GM23338 (cell line): ENCODE data around the gene FUZ. TPM values are rescaled to one million over a fixed set of nuclear protein-coding genes. Genes with fewer than 3 reads are reported as not detected.

ENCODE experiments used
- ATAC-seq: fragments of 200-7000 bp; cut with Tn5 transposase; 3 replicates; pipeline ENCODE4 v1.9.1; 2020
- DNase-seq: peaks from one replicate; pipeline ENCODE4 v3.0.0-alpha.2; 2015; ENCODE audit warnings: low spot score
- H2AFZ ChIP-seq: fragments of 200-600 bp; sonication (generic); 2 replicates; pipeline ENCODE4 v1.8.0; 2016; ENCODE audit warnings: antibody characterized with exemption, mild to moderate bottlenecking, moderate library complexity
- H3F3A ChIP-seq: fragments of 200-600 bp; sonication (generic); replicated peaks from 2 replicates; pipeline ENCODE4 v1.8.0; 2017; ENCODE audit warnings: antibody characterized with exemption, mixed run types, low read depth
- H3K27ac ChIP-seq: fragments of 200-600 bp; sonication (generic); 2 replicates; pipeline ENCODE4 v1.6.1; 2016; ENCODE audit warnings: low read depth
- H3K27me3 ChIP-seq: fragments of 200-600 bp; sonication (generic); 2 replicates; pipeline ENCODE4 v1.8.0; 2016; ENCODE audit warnings: mild to moderate bottlenecking, mixed run types, moderate library complexity; ENCODE audit not compliant: insufficient read depth
- H3K36me3 ChIP-seq: fragments of 200-600 bp; sonication (generic); 2 replicates; pipeline ENCODE4 v1.8.0; 2016; ENCODE audit warnings: mild to moderate bottlenecking; ENCODE audit not compliant: insufficient read depth
- H3K4me1 ChIP-seq: fragments of 200-600 bp; sonication (generic); 2 replicates; pipeline ENCODE4 v1.8.0; 2016; ENCODE audit warnings: mild to moderate bottlenecking, moderate library complexity; ENCODE audit not compliant: insufficient read depth
- H3K4me2 ChIP-seq: fragments of 200-600 bp; sonication (generic); 2 replicates; pipeline ENCODE4 v1.7.1; 2017; ENCODE audit warnings: mixed run types
- H3K4me3 ChIP-seq: fragments of 200-600 bp; sonication (generic); 2 replicates; pipeline ENCODE4 v1.6.1; 2016; ENCODE audit warnings: mixed run types
- H3K79me2 ChIP-seq: fragments of 200-600 bp; sonication (generic); replicated peaks from 2 replicates; pipeline ENCODE4 v1.8.0; 2017; ENCODE audit warnings: mild to moderate bottlenecking; ENCODE audit not compliant: insufficient read depth
- H3K9me2 ChIP-seq: fragments of 200-600 bp; sonication (generic); 2 replicates; pipeline ENCODE4 v1.8.0; 2017; ENCODE audit not compliant: insufficient read depth
- H4K20me1 ChIP-seq: fragments of 200-600 bp; sonication (generic); replicated peaks from 2 replicates; pipeline ENCODE4 v1.8.0; 2017; ENCODE audit warnings: mild to moderate bottlenecking; ENCODE audit not compliant: insufficient read depth
- H3K27ac Mint-ChIP-seq: 2 replicates; pipeline ENCODE4 v1.8.0; 2020; ENCODE audit warnings: inconsistent platforms, mild to moderate bottlenecking, moderate library complexity, mixed read lengths
- H3K27me3 Mint-ChIP-seq: 3 replicates; pipeline ENCODE4 v1.8.0; 2022; ENCODE audit warnings: low read depth, mild to moderate bottlenecking, moderate library complexity, mixed read lengths, inconsistent platforms; ENCODE audit not compliant: insufficient read depth, poor library complexity
- H3K36me3 Mint-ChIP-seq: 3 replicates; pipeline ENCODE4 v1.8.0; 2021; ENCODE audit warnings: low read depth, mild to moderate bottlenecking, inconsistent platforms, moderate library complexity, mixed read lengths
- H3K4me1 Mint-ChIP-seq: 3 replicates; pipeline ENCODE4 v1.8.0; 2020; ENCODE audit warnings: mild to moderate bottlenecking, inconsistent platforms, mixed read lengths
- H3K4me3 Mint-ChIP-seq: 3 replicates; pipeline ENCODE4 v1.8.0; 2021; ENCODE audit warnings: moderate library complexity, mild to moderate bottlenecking, inconsistent platforms, mixed read lengths
- H3K9me3 Mint-ChIP-seq: 3 replicates; pipeline ENCODE4 v1.8.0; 2020; ENCODE audit warnings: moderate library complexity, mild to moderate bottlenecking, inconsistent platforms, mixed read lengths
- CREB1 ChIP-seq: fragments of 250-450 bp; sonication (Bioruptor Pico); IDR thresholded peaks from 2 replicates; pipeline ENCODE4 v1.5.0; 2020; ENCODE audit warnings: low read depth, mild to moderate bottlenecking, moderate library complexity
- EZH2 ChIP-seq: fragments of 200-600 bp; sonication (generic); IDR thresholded peaks from one replicate; pipeline ENCODE4 v1.8.0; 2017; ENCODE audit warnings: antibody characterized with exemption, mild to moderate bottlenecking, low read depth; ENCODE audit not compliant: unreplicated experiment
- EZH2phosphoT487 ChIP-seq: fragments of 200-600 bp; sonication (generic); IDR thresholded peaks from one replicate; pipeline ENCODE4 v1.8.1; 2018; ENCODE audit warnings: antibody characterized with exemption; ENCODE audit not compliant: unreplicated experiment
- JUNB ChIP-seq: IDR thresholded peaks from one replicate; pipeline ENCODE4 v1.6.1; 2016; ENCODE audit warnings: antibody characterized with exemption; ENCODE audit not compliant: unreplicated experiment
- NANOG ChIP-seq: IDR thresholded peaks from 2 replicates; pipeline ENCODE4 v1.6.1; 2016; ENCODE audit warnings: antibody characterized with exemption, borderline replicate concordance
- POLR2AphosphoS5 ChIP-seq: IDR thresholded peaks from 2 replicates; pipeline ENCODE4 v1.6.1; 2016; ENCODE audit warnings: antibody characterized with exemption, low read depth
- STAT1 ChIP-seq: IDR thresholded peaks from one replicate; pipeline ENCODE4 v1.6.1; 2016; ENCODE audit warnings: antibody characterized with exemption; ENCODE audit not compliant: unreplicated experiment
- ZNF114 ChIP-seq: fragments of 250-450 bp; sonication (Bioruptor Pico); IDR thresholded peaks from 2 replicates; pipeline ENCODE4 v1.5.0; 2020; ENCODE audit warnings: mild to moderate bottlenecking, moderate library complexity
- ZNF331 ChIP-seq: fragments of 250-450 bp; sonication (Bioruptor Pico); IDR thresholded peaks from 2 replicates; pipeline ENCODE4 v1.5.0; 2020; ENCODE audit warnings: low read depth, mild to moderate bottlenecking, moderate library complexity
- polyA plus RNA-seq: library from polyadenylated mRNA; unstranded; fragments of >200 nt; fragmentation: Nextera tagmentation; extraction: Ambion mirVana; gene quantifications from 2 replicates; pipeline ENCODE4 v1.2.1, GENCODE V29; 2016
- total RNA-seq: library from RNA; depleted of rRNA; stranded (reverse); fragments of >200 nt; shearing (Covaris generic); gene quantifications from 2 replicates; pipeline ENCODE4 v1.2.3, GENCODE V29; 2014
- TF ChIP-seq, protein P1 (sequence below): IDR thresholded peaks from 2 replicates; pipeline ENCODE4 v1.6.1; 2016; ENCODE audit warnings: antibody characterized with exemption
- TF ChIP-seq, protein P2 (sequence below): IDR thresholded peaks from one replicate; pipeline ENCODE4 v1.6.1; 2018; ENCODE audit warnings: antibody characterized with exemption; ENCODE audit not compliant: unreplicated experiment
- TF ChIP-seq, protein P3 (sequence below), 2 experiments: fragments of 200-600 bp in 1 of 2; sonication (generic) in 1 of 2; conservative IDR thresholded peaks; 2 replicates each; pipeline versions ENCODE4 v1.5.1 to v1.6.1; 2016 to 2017; ENCODE audit warnings: antibody characterized with exemption in 2 of 2, low read depth in 2 of 2, mild to moderate bottlenecking in 2 of 2, moderate library complexity in 1 of 2

FUZ gene
- total and polyA plus RNA-seq, 2 experiments from 2014 or later = 24.3 to 34.8 TPM

DNA sequence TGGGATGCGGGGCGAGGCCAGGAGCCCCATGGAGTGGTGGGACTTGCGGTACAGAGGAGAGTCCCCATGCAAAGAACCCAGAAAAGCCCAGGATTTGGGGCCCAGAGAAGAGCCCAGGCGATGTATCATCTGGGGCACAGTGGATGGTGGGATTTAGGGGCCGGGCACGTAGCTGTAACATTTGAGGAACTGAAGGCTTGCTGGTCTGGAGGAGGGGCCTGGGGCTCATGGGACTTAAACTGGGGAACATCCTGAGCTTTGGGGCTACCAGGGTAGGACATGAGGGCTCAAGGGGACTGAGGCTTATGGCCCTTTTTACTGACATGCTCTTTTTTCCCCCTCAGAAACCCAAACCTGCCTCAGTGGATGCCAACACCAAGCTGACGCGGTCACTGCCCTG is 18.5 kb upstream of the FUZ start (continued):
- TF ChIP-seq, protein P1, sequence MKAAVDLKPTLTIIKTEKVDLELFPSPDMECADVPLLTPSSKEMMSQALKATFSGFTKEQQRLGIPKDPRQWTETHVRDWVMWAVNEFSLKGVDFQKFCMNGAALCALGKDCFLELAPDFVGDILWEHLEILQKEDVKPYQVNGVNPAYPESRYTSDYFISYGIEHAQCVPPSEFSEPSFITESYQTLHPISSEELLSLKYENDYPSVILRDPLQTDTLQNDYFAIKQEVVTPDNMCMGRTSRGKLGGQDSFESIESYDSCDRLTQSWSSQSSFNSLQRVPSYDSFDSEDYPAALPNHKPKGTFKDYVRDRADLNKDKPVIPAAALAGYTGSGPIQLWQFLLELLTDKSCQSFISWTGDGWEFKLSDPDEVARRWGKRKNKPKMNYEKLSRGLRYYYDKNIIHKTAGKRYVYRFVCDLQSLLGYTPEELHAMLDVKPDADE = no peak
- TF ChIP-seq ZNF114 (CRISPR knock-in tag) (no peak), POLR2AphosphoS5 (no peak), EZH2 (no peak), JUNB (no peak), NANOG (no peak), CREB1 (CRISPR knock-in tag) (no peak)
- TF ChIP-seq, protein P2, sequence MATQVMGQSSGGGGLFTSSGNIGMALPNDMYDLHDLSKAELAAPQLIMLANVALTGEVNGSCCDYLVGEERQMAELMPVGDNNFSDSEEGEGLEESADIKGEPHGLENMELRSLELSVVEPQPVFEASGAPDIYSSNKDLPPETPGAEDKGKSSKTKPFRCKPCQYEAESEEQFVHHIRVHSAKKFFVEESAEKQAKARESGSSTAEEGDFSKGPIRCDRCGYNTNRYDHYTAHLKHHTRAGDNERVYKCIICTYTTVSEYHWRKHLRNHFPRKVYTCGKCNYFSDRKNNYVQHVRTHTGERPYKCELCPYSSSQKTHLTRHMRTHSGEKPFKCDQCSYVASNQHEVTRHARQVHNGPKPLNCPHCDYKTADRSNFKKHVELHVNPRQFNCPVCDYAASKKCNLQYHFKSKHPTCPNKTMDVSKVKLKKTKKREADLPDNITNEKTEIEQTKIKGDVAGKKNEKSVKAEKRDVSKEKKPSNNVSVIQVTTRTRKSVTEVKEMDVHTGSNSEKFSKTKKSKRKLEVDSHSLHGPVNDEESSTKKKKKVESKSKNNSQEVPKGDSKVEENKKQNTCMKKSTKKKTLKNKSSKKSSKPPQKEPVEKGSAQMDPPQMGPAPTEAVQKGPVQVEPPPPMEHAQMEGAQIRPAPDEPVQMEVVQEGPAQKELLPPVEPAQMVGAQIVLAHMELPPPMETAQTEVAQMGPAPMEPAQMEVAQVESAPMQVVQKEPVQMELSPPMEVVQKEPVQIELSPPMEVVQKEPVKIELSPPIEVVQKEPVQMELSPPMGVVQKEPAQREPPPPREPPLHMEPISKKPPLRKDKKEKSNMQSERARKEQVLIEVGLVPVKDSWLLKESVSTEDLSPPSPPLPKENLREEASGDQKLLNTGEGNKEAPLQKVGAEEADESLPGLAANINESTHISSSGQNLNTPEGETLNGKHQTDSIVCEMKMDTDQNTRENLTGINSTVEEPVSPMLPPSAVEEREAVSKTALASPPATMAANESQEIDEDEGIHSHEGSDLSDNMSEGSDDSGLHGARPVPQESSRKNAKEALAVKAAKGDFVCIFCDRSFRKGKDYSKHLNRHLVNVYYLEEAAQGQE = no peak

DNA sequence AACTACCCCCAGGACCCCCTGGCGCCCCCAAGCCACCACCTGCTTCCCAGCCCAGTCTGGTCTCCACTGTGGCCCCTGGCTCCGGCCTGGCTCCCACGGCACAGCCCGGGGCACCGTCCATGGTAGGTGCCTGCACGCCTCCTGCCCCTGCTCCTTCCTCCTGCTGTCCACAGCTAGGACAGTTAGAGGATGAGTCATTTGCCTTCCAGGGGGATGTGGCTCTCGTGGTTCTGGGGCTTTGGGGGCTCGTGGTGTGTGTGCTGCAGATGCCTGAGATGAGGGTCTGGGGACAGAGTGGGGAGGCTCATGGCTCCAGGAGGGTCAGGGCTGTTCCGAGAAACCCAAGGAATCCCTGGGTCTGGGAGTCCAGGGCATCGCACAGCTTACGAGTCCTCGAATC is 17.7 kb upstream of the FUZ start:
- H3K27ac Mint-ChIP-seq = no peak overlapping the region
- Histone ChIP-seq H2AFZ (no peak overlapping the region), H4K20me1 (no peaks in the 10 kb centered on the region; the same call in 1 of the 2 replicates), H3K27me3 (no peaks in the 10 kb centered on the region), H3K4me2 (no peak overlapping the region), H3F3A (no peaks in the 10 kb centered on the region), H3K79me2 (no peaks in the 10 kb centered on the region), H3K27ac (no peak overlapping the region), H3K36me3 (no peaks in the 10 kb centered on the region), H3K4me3 (no peak overlapping the region), H3K4me1 (no peaks in the 10 kb centered on the region), H3K9me2 (no peaks in the 10 kb centered on the region)
- peaks cover 27% of the 10 kb centered on the region for H3K36me3 Mint-ChIP-seq
- DNase-seq (no peak), ATAC-seq (no peak)
- H3K4me3 Mint-ChIP-seq = no peak overlapping the region
- no peaks in the 10 kb centered on the region; the same call in 1 of the 3 replicates for H3K9me3 Mint-ChIP-seq
- peaks cover 12% of the 10 kb centered on the region for H3K27me3 Mint-ChIP-seq
- H3K4me1 Mint-ChIP-seq = no peaks in the 10 kb centered on the region; the same call in 2 of the 3 replicates
- TF ChIP-seq POLR2AphosphoS5 (no peak), STAT1 (no peak), ZNF331 (CRISPR knock-in tag) (no peak), ZNF114 (CRISPR knock-in tag) (no peak), EZH2phosphoT487 (no peak), NANOG (no peak), CREB1 (CRISPR knock-in tag) (no peak), JUNB (no peak)
- TF ChIP-seq, protein P2 = no peak
- TF ChIP-seq, protein P1 = no peak
- TF ChIP-seq, protein P3, sequence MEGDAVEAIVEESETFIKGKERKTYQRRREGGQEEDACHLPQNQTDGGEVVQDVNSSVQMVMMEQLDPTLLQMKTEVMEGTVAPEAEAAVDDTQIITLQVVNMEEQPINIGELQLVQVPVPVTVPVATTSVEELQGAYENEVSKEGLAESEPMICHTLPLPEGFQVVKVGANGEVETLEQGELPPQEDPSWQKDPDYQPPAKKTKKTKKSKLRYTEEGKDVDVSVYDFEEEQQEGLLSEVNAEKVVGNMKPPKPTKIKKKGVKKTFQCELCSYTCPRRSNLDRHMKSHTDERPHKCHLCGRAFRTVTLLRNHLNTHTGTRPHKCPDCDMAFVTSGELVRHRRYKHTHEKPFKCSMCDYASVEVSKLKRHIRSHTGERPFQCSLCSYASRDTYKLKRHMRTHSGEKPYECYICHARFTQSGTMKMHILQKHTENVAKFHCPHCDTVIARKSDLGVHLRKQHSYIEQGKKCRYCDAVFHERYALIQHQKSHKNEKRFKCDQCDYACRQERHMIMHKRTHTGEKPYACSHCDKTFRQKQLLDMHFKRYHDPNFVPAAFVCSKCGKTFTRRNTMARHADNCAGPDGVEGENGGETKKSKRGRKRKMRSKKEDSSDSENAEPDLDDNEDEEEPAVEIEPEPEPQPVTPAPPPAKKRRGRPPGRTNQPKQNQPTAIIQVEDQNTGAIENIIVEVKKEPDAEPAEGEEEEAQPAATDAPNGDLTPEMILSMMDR (conservative IDR thresholded peaks at IDR 0.05; ENCODE audit: low read depth in 2 of 2) = no peak
